Measurements from ENCODE around the gene HSPB7.
A peak's percentile ranks its signal among the peaks of the same experiment; 100 is the strongest.

HSPB7 gene

DNA sequence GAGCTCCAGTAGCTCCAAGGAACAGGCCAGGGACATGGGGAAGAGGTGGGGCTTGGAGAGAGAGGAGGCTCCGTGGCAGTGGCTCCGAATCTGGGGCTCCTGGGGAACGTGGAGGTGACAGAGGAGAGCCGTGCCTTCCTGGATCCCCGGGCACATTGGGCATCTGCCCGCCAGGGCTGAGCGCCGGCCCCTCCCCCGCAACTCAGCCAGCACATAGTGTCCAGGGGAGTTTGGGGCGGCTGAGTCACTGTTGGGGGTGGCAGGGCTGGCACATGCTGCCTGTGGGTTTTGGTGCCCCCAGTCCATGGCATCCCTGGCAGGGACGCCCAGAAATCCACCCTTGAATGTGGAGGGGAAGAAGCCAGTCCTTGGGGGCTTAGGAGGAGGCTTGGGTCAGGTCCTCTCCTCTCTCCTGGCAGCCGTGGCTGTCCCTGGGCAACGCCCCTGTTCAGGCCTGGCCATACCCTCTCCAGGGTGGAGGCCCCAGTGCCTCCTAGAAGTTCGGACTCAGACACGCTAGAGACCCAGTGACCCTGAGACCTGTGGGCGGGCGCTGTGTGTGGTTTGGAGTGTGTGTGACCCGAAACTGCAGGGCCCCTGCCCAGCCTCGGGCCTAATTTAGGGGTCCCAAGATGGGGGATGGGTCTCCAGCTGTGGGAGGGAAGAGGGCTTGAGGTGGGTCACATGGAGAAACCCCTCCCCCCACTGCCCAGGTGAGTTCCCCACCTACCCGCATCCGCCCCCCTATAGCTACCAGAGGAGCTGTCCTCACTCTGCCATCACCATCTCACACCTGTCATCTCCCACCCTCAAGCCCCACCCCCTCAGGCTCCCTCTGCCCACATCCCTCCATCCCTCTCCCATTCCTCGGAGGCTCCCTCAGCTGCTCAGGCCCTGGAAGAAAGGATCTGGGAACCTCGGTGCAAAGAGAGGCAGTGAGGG lies 1.6 kb downstream of the HSPB7 start:
- TF ChIP-seq, protein P1, sequence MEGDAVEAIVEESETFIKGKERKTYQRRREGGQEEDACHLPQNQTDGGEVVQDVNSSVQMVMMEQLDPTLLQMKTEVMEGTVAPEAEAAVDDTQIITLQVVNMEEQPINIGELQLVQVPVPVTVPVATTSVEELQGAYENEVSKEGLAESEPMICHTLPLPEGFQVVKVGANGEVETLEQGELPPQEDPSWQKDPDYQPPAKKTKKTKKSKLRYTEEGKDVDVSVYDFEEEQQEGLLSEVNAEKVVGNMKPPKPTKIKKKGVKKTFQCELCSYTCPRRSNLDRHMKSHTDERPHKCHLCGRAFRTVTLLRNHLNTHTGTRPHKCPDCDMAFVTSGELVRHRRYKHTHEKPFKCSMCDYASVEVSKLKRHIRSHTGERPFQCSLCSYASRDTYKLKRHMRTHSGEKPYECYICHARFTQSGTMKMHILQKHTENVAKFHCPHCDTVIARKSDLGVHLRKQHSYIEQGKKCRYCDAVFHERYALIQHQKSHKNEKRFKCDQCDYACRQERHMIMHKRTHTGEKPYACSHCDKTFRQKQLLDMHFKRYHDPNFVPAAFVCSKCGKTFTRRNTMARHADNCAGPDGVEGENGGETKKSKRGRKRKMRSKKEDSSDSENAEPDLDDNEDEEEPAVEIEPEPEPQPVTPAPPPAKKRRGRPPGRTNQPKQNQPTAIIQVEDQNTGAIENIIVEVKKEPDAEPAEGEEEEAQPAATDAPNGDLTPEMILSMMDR (IDR thresholded peaks at IDR 0.05; ENCODE audit: poor library complexity, severe bottlenecking) = no peak
- H3K27ac ChIP-seq (ENCODE audit: poor library complexity, severe bottlenecking) = no peak overlapping the region
- H3K27me3 ChIP-seq (ENCODE audit: insufficient read depth, poor library complexity, severe bottlenecking) = no peaks in the 10 kb centered on the region
- no peak for DNase-seq (ENCODE audit: low spot score)
- no peak overlapping the region for H3K4me3 ChIP-seq (ENCODE audit: severe bottlenecking)
- peak; percentile 13; the same call in 1 of the 3 replicates for ATAC-seq (ENCODE audit: low read depth)
- peaks cover 6% of the 10 kb centered on the region for H3K4me1 ChIP-seq (ENCODE audit: insufficient read depth, poor library complexity, severe bottlenecking)
- H3K36me3 ChIP-seq (ENCODE audit: low read depth) = no peaks in the 10 kb centered on the region
- H3K9me3 ChIP-seq (ENCODE audit: severe bottlenecking) = peaks cover 3% of the 10 kb centered on the region

DNA sequence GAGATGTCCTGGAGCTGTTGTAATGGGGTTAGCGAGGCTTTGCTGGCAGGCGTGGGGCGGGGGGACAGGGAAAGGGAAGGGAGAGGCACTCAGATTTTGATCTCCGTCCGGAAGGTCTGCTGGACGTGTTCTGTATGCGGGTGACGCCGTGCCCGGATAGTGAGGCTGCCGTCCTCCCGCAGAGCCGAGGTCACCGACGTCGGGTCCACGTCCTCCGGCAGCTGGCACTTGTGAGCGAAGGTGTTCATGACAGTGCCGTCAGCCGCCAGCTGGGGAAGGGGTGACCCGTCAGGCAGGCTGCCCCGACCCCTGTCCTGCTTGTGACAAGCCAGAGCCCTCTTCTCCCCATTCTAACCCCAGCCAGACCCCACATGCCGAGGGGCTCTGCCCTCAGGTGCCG lies 2.4 kb downstream of the HSPB7 start:
- no peak overlapping the region for H3K27ac ChIP-seq (ENCODE audit: poor library complexity, severe bottlenecking)
- H3K4me1 ChIP-seq (ENCODE audit: insufficient read depth, poor library complexity, severe bottlenecking) = peaks cover 6% of the 10 kb centered on the region
- DNase-seq (ENCODE audit: low spot score) (no peak), ATAC-seq (ENCODE audit: low read depth) (no peak)
- H3K36me3 ChIP-seq (ENCODE audit: low read depth) = no peaks in the 10 kb centered on the region
- H3K4me3 ChIP-seq (ENCODE audit: severe bottlenecking) = no peak overlapping the region
- peaks cover 3% of the 10 kb centered on the region for H3K9me3 ChIP-seq (ENCODE audit: severe bottlenecking)
- TF ChIP-seq, protein P1 (IDR thresholded peaks at IDR 0.05; ENCODE audit: poor library complexity, severe bottlenecking) = no peak
- H3K27me3 ChIP-seq (ENCODE audit: insufficient read depth, poor library complexity, severe bottlenecking) = no peaks in the 10 kb centered on the region

DNA sequence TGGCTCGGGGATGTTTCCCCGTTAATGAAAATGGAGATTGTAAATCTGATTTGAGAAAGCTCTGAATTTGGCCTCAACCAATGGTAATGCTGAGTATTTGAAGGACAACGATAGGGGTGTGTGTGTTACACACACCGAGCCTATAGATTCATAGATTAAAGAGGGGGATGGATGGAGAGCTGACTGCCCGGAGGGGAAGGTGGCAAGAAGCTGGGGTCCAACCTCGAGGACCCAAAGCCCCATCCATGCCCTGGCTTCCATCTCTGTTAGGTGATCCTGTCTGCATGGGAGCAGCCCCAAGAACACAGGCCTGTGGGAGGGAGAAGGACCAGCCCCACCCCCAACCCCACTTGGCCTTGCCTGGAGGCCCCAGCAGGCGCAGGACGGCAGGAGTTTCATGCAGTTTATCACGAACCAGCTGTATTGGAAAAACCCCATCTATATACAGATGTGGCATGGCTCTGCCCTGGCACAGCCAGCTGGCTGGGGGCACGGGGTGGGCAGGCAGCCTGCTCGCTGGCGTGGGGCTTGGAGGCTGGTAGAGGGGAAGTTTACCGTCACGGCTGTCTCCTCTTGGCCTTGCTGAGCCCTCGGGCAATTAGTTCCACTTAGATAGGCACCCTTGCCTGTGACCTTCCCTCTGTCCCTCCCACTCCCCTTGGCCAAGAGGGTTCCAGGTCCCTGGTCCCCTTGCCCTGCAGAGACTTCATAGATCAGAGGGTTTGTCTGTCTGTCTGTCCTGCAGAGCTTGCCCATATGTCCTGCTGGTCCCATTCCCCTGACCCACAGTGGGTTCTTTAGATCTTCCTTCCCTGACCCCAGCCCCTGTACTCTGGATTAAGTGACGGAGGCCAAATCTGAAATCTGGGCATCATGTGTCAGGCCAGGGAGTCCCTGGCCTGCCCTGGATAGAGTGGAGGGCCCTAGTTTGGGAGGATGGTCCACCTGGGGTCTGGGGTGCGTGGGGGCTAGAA lies 3.0 kb downstream of the HSPB7 start:
- Histone ChIP-seq H3K27me3 (ENCODE audit: insufficient read depth, poor library complexity, severe bottlenecking) (no peaks in the 10 kb centered on the region), H3K4me3 (ENCODE audit: severe bottlenecking) (no peak overlapping the region), H3K9me3 (ENCODE audit: severe bottlenecking) (peaks cover 3% of the 10 kb centered on the region), H3K4me1 (ENCODE audit: insufficient read depth, poor library complexity, severe bottlenecking) (peaks cover 6% of the 10 kb centered on the region), H3K36me3 (ENCODE audit: low read depth) (no peaks in the 10 kb centered on the region), H3K27ac (ENCODE audit: poor library complexity, severe bottlenecking) (no peak overlapping the region)
- TF ChIP-seq, protein P1 (IDR thresholded peaks at IDR 0.05; ENCODE audit: poor library complexity, severe bottlenecking) = no peak
- DNase-seq (ENCODE audit: low spot score) = no peak
- ATAC-seq (ENCODE audit: low read depth) = no peak

DNA sequence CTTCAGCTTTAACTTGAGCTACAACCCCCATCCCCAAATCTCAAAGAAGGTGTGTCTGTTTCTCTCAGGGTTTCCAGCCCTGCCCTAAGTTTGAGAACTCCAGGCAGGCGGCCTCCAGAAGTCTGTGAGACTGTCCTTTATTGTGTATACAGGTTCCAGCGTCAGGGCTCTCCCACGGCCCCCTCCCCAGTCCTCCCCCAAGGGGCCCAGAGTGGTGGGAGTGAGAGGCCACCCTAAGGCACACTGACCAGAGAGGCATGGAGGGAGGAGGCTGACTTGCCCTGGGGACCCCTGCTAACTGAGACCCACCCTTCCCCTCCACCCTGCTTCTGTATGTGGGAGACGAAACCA lies 4.0 kb downstream of the HSPB7 start:
- no peaks in the 10 kb centered on the region for H3K36me3 ChIP-seq (ENCODE audit: low read depth)
- H3K4me1 ChIP-seq (ENCODE audit: insufficient read depth, poor library complexity, severe bottlenecking) = peaks cover 6% of the 10 kb centered on the region
- ATAC-seq (ENCODE audit: low read depth) = no peak
- peaks cover 3% of the 10 kb centered on the region for H3K9me3 ChIP-seq (ENCODE audit: severe bottlenecking)
- no peak for DNase-seq (ENCODE audit: low spot score)
- H3K27ac ChIP-seq (ENCODE audit: poor library complexity, severe bottlenecking) = no peak overlapping the region
- TF ChIP-seq, protein P1 (IDR thresholded peaks at IDR 0.05; ENCODE audit: poor library complexity, severe bottlenecking) = no peak
- no peak overlapping the region for H3K4me3 ChIP-seq (ENCODE audit: severe bottlenecking)
- H3K27me3 ChIP-seq (ENCODE audit: insufficient read depth, poor library complexity, severe bottlenecking) = no peaks in the 10 kb centered on the region

All from RWPE2 (cell line).